CD8-positive, alpha-beta memory T cell (primary cell): Measurements from ENCODE around the gene SEC11C. TPM values are rescaled to one million over a fixed set of nuclear protein-coding genes. Genes with fewer than 3 reads are reported as not detected.
A peak's percentile ranks its signal among the peaks of the same experiment; 100 is the strongest.

Source experiments
- CTCF ChIA-PET: fragments of 350-600 bp; sonication (Branson Sonifier 250); formaldehyde crosslinking; loops from one replicate; lab custom pipeline; 2021; ENCODE audit warnings: antibody characterized with exemption; lab: Charles Lee
- POLR2A ChIA-PET: fragments of 350-600 bp; sonication (Branson Sonifier 250); formaldehyde crosslinking; loops from one replicate; lab custom pipeline; 2021; ENCODE audit warnings: antibody characterized with exemption; lab: Charles Lee
- DNase-seq, 5 donors: peaks; one replicate each; pipeline versions ENCODE4 v3.0.0 to v3.0.0-alpha.2; 2020 to 2022; ENCODE audit warnings: mixed read lengths in 1 of 5
- H3K27ac ChIP-seq: one replicate; pipeline ENCODE4 v1.7.0; 2013; ENCODE audit warnings: low read depth, mild to moderate bottlenecking, low read length, moderate library complexity
- H3K27me3 ChIP-seq: 2 replicates; pipeline ENCODE4 v1.7.0; 2013; ENCODE audit warnings: low read length, mild to moderate bottlenecking; ENCODE audit not compliant: insufficient read depth, poor library complexity, severe bottlenecking
- H3K36me3 ChIP-seq: 2 replicates; pipeline ENCODE4 v1.7.0; 2013; ENCODE audit warnings: mild to moderate bottlenecking, low read length, moderate library complexity; ENCODE audit not compliant: insufficient read depth
- H3K4me1 ChIP-seq: 2 replicates; pipeline ENCODE4 v1.7.0; 2013; ENCODE audit warnings: mild to moderate bottlenecking, low read length, moderate library complexity; ENCODE audit not compliant: insufficient read depth
- H3K4me3 ChIP-seq: 2 replicates; pipeline ENCODE4 v1.7.0; 2013; ENCODE audit warnings: mild to moderate bottlenecking, low read length
- H3K9me3 ChIP-seq: 2 replicates; pipeline ENCODE4 v1.7.0; 2013; ENCODE audit warnings: mild to moderate bottlenecking, low read length
- H3K27ac Mint-ChIP-seq, 8 donors: one replicate each; pipeline ENCODE4 v1.8.0; 2020 to 2021; ENCODE audit warnings: mixed read lengths in 8 of 8, mild to moderate bottlenecking in 6 of 8, inconsistent platforms in 3 of 8, moderate library complexity in 3 of 8
- H3K27me3 Mint-ChIP-seq, 2 donors: one replicate each; pipeline ENCODE4 v1.8.0; 2020 to 2021; ENCODE audit warnings: mixed read lengths in 2 of 2, mild to moderate bottlenecking in 1 of 2, moderate library complexity in 1 of 2
- H3K36me3 Mint-ChIP-seq, 3 donors: one replicate each; pipeline ENCODE4 v1.8.0; 2020 to 2021; ENCODE audit warnings: mixed read lengths in 3 of 3, inconsistent platforms in 1 of 3, mild to moderate bottlenecking in 1 of 3
- H3K4me1 Mint-ChIP-seq, 3 donors: one replicate each; pipeline ENCODE4 v1.8.0; 2020 to 2021; ENCODE audit warnings: mixed read lengths in 3 of 3, inconsistent platforms in 1 of 3, mild to moderate bottlenecking in 1 of 3
- H3K4me3 Mint-ChIP-seq, 7 donors: one replicate each; pipeline ENCODE4 v1.8.0; 2020 to 2021; ENCODE audit warnings: mixed read lengths in 7 of 7, mild to moderate bottlenecking in 6 of 7, moderate library complexity in 4 of 7, inconsistent platforms in 2 of 7
- H3K9me3 Mint-ChIP-seq, 5 donors: one replicate each; pipeline ENCODE4 v1.8.0; 2020 to 2022; ENCODE audit warnings: mixed read lengths in 5 of 5, mild to moderate bottlenecking in 3 of 5, moderate library complexity in 2 of 5, inconsistent platforms in 1 of 5
- polyA plus RNA-seq: library from polyadenylated mRNA; unstranded; fragments of 300-500 nt; fragmentation: Illumina TruSeq; gene quantifications from one replicate; pipeline ENCODE4 v1.2.3, GENCODE V29; 2021
- total RNA-seq, 2 experiments: library from RNA; stranded (reverse); gene quantifications; one replicate each; pipeline ENCODE4 v1.2.3, GENCODE V29; 2021

SEC11C gene
- total and polyA plus RNA-seq, 3 experiments from 2014 or later = 166 to 209 (median 177) TPM

GRCh38 chr18:59148192-59148591 is 8.5 kb downstream of the SEC11C start:
- H3K27ac Mint-ChIP-seq = peak overlapping the region in 4 of 8 donors; percentile 61 to 94 (median 64)
- DNase-seq = no peak
- peaks cover 36 to 66% (median 51%) of the 10 kb centered on the region in 3 donors for H3K4me1 Mint-ChIP-seq
- ChIA-PET POLR2A (interaction anchor here (0.6 kb wide), 1 partner anchor 1526 kb away, joined by 4 read pairs; the partner anchor contains the start of gene NARS1), CTCF (no interaction called here)
- Histone ChIP-seq H3K4me1 (no peaks in the 10 kb centered on the region), H3K9me3 (no peaks in the 10 kb centered on the region), H3K27ac (no peak overlapping the region), H3K27me3 (no peaks in the 10 kb centered on the region), H3K4me3 (no peak overlapping the region), H3K36me3 (peaks cover 15% of the 10 kb centered on the region)
- no peak overlapping the region for H3K4me3 Mint-ChIP-seq
- no peaks in the 10 kb centered on the region for H3K27me3 Mint-ChIP-seq
- H3K9me3 Mint-ChIP-seq = no peaks in the 10 kb centered on the region
- H3K36me3 Mint-ChIP-seq = peaks cover 0 to 53% (median 9%) of the 10 kb centered on the region in 3 donors

DNA sequence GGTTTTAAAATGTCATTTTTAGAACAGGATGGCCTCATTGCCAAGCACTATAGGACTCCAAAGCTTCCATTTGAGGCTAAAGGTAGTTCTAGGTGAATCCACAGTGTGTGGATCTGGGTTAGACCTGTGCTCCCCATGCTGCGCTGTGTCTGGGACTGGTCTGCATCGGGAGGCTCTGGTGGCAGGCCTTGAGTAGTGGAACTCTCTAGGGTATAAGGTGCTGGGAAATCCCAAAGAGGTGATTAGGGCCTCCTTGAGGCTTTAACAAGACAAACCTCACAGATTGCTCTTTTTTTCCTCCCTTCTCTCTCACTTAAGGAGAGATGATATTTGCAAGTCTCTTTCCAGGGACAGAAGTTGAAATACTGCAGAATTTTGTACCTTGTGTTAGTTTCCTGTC is 9.3 kb downstream of the SEC11C start:
- Mint-ChIP-seq H3K27me3 (no peaks in the 10 kb centered on the region), H3K36me3 (peaks cover 0 to 61% (median 13%) of the 10 kb centered on the region in 3 donors), H3K4me1 (peaks cover 32 to 57% (median 45%) of the 10 kb centered on the region in 3 donors), H3K27ac (peak overlapping the region in 3 of 8 donors; percentile 61 to 86 (median 73)), H3K4me3 (no peak overlapping the region), H3K9me3 (no peaks in the 10 kb centered on the region)
- ChIA-PET CTCF (interaction anchor here (1.2 kb wide), 1 partner anchor 254 kb away, joined by 3 read pairs; no protein-coding TSS in a partner anchor), POLR2A (interaction anchor here (0.6 kb wide), 1 partner anchor 1527 kb away, joined by 4 read pairs; the partner anchor contains the start of gene NARS1)
- H3K36me3 ChIP-seq = peaks cover 15% of the 10 kb centered on the region
- H3K9me3 ChIP-seq = no peaks in the 10 kb centered on the region
- no peaks in the 10 kb centered on the region for H3K27me3 ChIP-seq
- H3K4me3 ChIP-seq = no peak overlapping the region
- DNase-seq = no peak
- no peak overlapping the region for H3K27ac ChIP-seq
- H3K4me1 ChIP-seq = no peaks in the 10 kb centered on the region

GRCh38 chr18:59149416-59149815 is 9.7 kb downstream of the SEC11C start:
- POLR2A ChIA-PET = no interaction called here
- Histone ChIP-seq H3K27me3 (no peaks in the 10 kb centered on the region), H3K4me1 (no peaks in the 10 kb centered on the region), H3K4me3 (no peak overlapping the region), H3K9me3 (no peaks in the 10 kb centered on the region), H3K36me3 (peaks cover 15% of the 10 kb centered on the region), H3K27ac (no peak overlapping the region)
- DNase-seq = no peak
- Mint-ChIP-seq H3K4me1 (peaks cover 29 to 54% (median 41%) of the 10 kb centered on the region in 3 donors), H3K4me3 (no peak overlapping the region), H3K9me3 (no peaks in the 10 kb centered on the region), H3K27me3 (no peaks in the 10 kb centered on the region), H3K36me3 (peaks cover 0 to 65% (median 17%) of the 10 kb centered on the region in 3 donors), H3K27ac (peak overlapping the region in 3 of 8 donors; percentile 11 to 73 (median 61))
- CTCF ChIA-PET = interaction anchor here (1.2 kb wide), 1 partner anchor 254 kb away, joined by 3 read pairs; no protein-coding TSS in a partner anchor

DNA sequence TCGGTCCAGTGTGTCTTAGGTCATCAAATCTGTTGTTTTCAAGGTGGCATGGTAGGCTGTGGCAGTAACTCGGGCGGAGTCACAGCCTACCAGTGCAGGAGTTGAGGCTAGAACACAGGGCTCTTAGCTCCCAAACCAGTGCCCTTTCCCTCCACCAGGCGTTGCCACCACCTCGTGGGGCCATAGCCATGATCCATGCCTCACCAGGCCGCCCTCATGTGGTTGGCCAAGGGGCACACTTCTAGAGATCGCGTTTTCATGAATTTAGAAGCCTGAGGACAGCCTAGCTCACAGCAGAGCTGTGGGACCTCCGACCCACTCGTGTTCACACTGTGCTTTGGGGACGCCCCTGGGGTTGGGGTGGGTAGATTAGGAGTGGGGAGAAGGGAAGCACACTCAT is 10.6 kb downstream of the SEC11C start:
- peaks cover 0 to 73% (median 19%) of the 10 kb centered on the region in 3 donors for H3K36me3 Mint-ChIP-seq
- POLR2A ChIA-PET = no interaction called here

DNA sequence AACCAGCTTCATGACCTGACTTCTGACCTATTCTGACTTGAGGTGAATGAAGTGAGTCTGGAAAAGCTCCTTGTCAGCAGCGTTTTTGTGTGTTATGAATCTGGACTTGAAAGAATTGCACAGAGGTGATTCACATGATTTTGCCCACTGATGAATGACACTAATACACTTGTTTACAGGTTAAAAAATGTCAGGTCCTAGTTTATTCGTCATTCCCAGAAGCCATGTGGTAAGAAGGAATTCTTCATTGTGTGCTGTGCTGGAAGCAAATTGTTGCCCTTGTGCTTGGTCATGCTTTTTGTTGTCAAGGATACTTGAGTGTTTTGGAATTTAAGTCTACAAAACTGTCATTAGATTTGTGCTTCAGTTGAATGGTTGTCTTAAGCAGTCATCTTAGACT is 15.5 kb downstream of the SEC11C start:
- Histone ChIP-seq H3K36me3 (peaks cover 33% of the 10 kb centered on the region), H3K9me3 (no peaks in the 10 kb centered on the region), H3K27ac (no peak overlapping the region), H3K4me1 (no peaks in the 10 kb centered on the region), H3K27me3 (no peaks in the 10 kb centered on the region), H3K4me3 (no peak overlapping the region)
- peaks cover 0 to 10% (median 4%) of the 10 kb centered on the region in 3 donors for H3K4me1 Mint-ChIP-seq
- H3K9me3 Mint-ChIP-seq = no peaks in the 10 kb centered on the region
- no peaks in the 10 kb centered on the region for H3K27me3 Mint-ChIP-seq
- no peak for DNase-seq
- POLR2A ChIA-PET = no interaction called here
- CTCF ChIA-PET = no interaction called here
- H3K36me3 Mint-ChIP-seq = peaks cover 0 to 87% (median 34%) of the 10 kb centered on the region in 3 donors
- H3K27ac Mint-ChIP-seq = peak overlapping the region in 1 of 8 donors; percentile 89
- no peak overlapping the region for H3K4me3 Mint-ChIP-seq

More for the DNA sequence above, 10.6 kb downstream of the SEC11C start:
- Histone ChIP-seq H3K36me3 (peaks cover 18% of the 10 kb centered on the region), H3K27ac (no peak overlapping the region), H3K27me3 (no peaks in the 10 kb centered on the region), H3K4me3 (no peak overlapping the region), H3K9me3 (no peaks in the 10 kb centered on the region), H3K4me1 (no peaks in the 10 kb centered on the region)
- Mint-ChIP-seq H3K27ac (peak overlapping the region in 1 of 8 donors; percentile 38), H3K4me1 (peaks cover 25 to 48% (median 37%) of the 10 kb centered on the region in 3 donors), H3K9me3 (no peaks in the 10 kb centered on the region), H3K27me3 (no peaks in the 10 kb centered on the region), H3K4me3 (no peak overlapping the region)
- DNase-seq = no peak
- CTCF ChIA-PET = interaction anchor here (1.2 kb wide), 1 partner anchor 253 kb away, joined by 3 read pairs; no protein-coding TSS in a partner anchor

GRCh38 chr18:59156316-59156715 is 16.6 kb downstream of the SEC11C start:
- Mint-ChIP-seq H3K4me1 (no peaks in the 10 kb centered on the region), H3K4me3 (no peak overlapping the region), H3K36me3 (peaks cover 0 to 78% (median 34%) of the 10 kb centered on the region in 3 donors), H3K27ac (no peak overlapping the region), H3K9me3 (no peaks in the 10 kb centered on the region), H3K27me3 (no peaks in the 10 kb centered on the region)
- no peaks in the 10 kb centered on the region for H3K27me3 ChIP-seq
- H3K36me3 ChIP-seq = peaks cover 28% of the 10 kb centered on the region
- CTCF ChIA-PET = no interaction called here
- no peaks in the 10 kb centered on the region for H3K9me3 ChIP-seq
- POLR2A ChIA-PET = no interaction called here
- H3K4me3 ChIP-seq = no peak overlapping the region
- H3K27ac ChIP-seq = no peak overlapping the region
- H3K4me1 ChIP-seq = no peaks in the 10 kb centered on the region
- no peak for DNase-seq

DNA sequence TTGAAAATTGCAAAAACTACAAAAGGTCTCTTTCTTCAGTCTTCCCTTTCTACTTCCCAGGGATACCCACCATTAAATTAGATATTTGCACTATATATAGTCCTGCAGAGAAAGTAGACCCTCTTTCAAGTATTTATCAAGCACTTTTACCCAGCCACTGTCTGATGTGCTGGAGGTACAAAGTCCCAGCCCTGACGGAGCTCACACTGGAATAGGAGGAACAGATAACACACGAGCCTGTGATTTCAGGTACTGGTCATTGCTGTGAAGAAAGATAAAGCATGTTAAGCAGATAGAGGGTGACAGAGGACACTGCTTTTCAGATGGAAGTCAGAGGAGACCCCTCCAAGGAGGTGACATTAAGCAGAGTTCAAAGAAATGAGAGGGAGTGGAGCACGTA is 19.6 kb downstream of the SEC11C start:
- Mint-ChIP-seq H3K36me3 (peaks cover 0 to 49% (median 25%) of the 10 kb centered on the region in 3 donors), H3K27ac (peak overlapping the region in 1 of 8 donors; percentile 91), H3K4me3 (no peak overlapping the region), H3K9me3 (no peaks in the 10 kb centered on the region), H3K4me1 (no peaks in the 10 kb centered on the region), H3K27me3 (no peaks in the 10 kb centered on the region)
- ChIA-PET POLR2A (no interaction called here), CTCF (no interaction called here)
- H3K4me3 ChIP-seq = no peak overlapping the region
- DNase-seq = no peak
- H3K36me3 ChIP-seq = peaks cover 18% of the 10 kb centered on the region
- no peaks in the 10 kb centered on the region for H3K9me3 ChIP-seq
- no peaks in the 10 kb centered on the region for H3K27me3 ChIP-seq
- H3K4me1 ChIP-seq = no peaks in the 10 kb centered on the region
- no peak overlapping the region for H3K27ac ChIP-seq

- POLR2A ChIA-PET = no interaction called here
- H3K36me3 ChIP-seq = peaks cover 17% of the 10 kb centered on the region
These were observed 20.3 kb downstream of the SEC11C start for GRCh38 chr18:59159986-59160385.

More at GRCh38 chr18:59159986-59160385, 20.3 kb downstream of the SEC11C start:
- CTCF ChIA-PET = no interaction called here
- Mint-ChIP-seq H3K4me3 (no peak overlapping the region), H3K27ac (no peak overlapping the region), H3K4me1 (no peaks in the 10 kb centered on the region), H3K36me3 (peaks cover 0 to 42% (median 22%) of the 10 kb centered on the region in 3 donors), H3K9me3 (no peaks in the 10 kb centered on the region), H3K27me3 (no peaks in the 10 kb centered on the region)
- no peak for DNase-seq
- Histone ChIP-seq H3K4me1 (no peaks in the 10 kb centered on the region), H3K9me3 (no peaks in the 10 kb centered on the region), H3K27me3 (no peaks in the 10 kb centered on the region), H3K4me3 (no peak overlapping the region), H3K27ac (no peak overlapping the region)
